WTC11 (cell line): ENCODE data around the gene XRCC2. TPM values are rescaled to one million over a fixed set of nuclear protein-coding genes. Genes with fewer than 3 reads are reported as not detected.

Experiments
- ATAC-seq: fragments of 200-7000 bp; cut with Tn5 transposase; 2 replicates; pipeline ENCODE4 v1.10.0; 2021; ENCODE audit warnings: mild to moderate bottlenecking, moderate library complexity
- CTCF ChIA-PET: fragments of 300-600 bp; sonication (Branson Sonifier 250); formaldehyde crosslinking; loops from one replicate; lab custom pipeline; 2021; ENCODE audit warnings: antibody characterized with exemption; lab: Charles Lee
- POLR2A ChIA-PET: fragments of 350-600 bp; sonication (Branson Sonifier 250); formaldehyde crosslinking; loops from one replicate; lab custom pipeline; 2021; ENCODE audit warnings: antibody characterized with exemption; lab: Charles Lee
- DNase-seq: peaks from one replicate; pipeline ENCODE4 v3.0.0; 2021; ENCODE audit warnings: low spot score
- H3K27ac Mint-ChIP-seq: 2 replicates; pipeline ENCODE4 v1.8.0; 2021; ENCODE audit warnings: mixed read lengths
- H3K27me3 Mint-ChIP-seq: 2 replicates; pipeline ENCODE4 v1.8.0; 2021; ENCODE audit warnings: low read depth, mild to moderate bottlenecking, moderate library complexity, mixed read lengths
- H3K36me3 Mint-ChIP-seq: 2 replicates; pipeline ENCODE4 v1.8.0; 2021; ENCODE audit warnings: mixed read lengths
- H3K4me1 Mint-ChIP-seq: 2 replicates; pipeline ENCODE4 v1.8.0; 2022; ENCODE audit warnings: mixed read lengths
- H3K4me3 Mint-ChIP-seq: 2 replicates; pipeline ENCODE4 v1.8.0; 2021; ENCODE audit warnings: mild to moderate bottlenecking, moderate library complexity, mixed read lengths
- H3K9me3 Mint-ChIP-seq: 2 replicates; pipeline ENCODE4 v1.8.0; 2021; ENCODE audit warnings: mixed read lengths
- ATF1 ChIP-seq: sonication (generic); formaldehyde crosslinking; IDR thresholded peaks from 2 replicates; pipeline ENCODE4 v1.8.1; 2023; ENCODE audit warnings: mild to moderate bottlenecking, moderate library complexity, missing genetic modification reagents
- CTCF ChIP-seq: fragments of 200-600 bp; IDR thresholded peaks from 2 replicates; pipeline ENCODE4 v1.8.0; 2022; ENCODE audit warnings: antibody characterized with exemption
- ESRRA ChIP-seq: sonication (generic); formaldehyde crosslinking; IDR thresholded peaks from 2 replicates; pipeline ENCODE4 v1.8.1; 2022; ENCODE audit warnings: mild to moderate bottlenecking, missing genetic modification reagents, borderline replicate concordance
- FOXK1 ChIP-seq: sonication (generic); formaldehyde crosslinking; IDR thresholded peaks from 2 replicates; pipeline ENCODE4 v1.8.0; 2022; ENCODE audit warnings: mild to moderate bottlenecking, moderate library complexity, missing genetic modification reagents
- JUN ChIP-seq: sonication (generic); formaldehyde crosslinking; IDR thresholded peaks from 2 replicates; pipeline ENCODE4 v1.8.0; 2023; ENCODE audit warnings: mild to moderate bottlenecking, missing genetic modification reagents
- MXD4 ChIP-seq: fragments of 250-450 bp; sonication (Bioruptor Pico); IDR thresholded peaks from 2 replicates; pipeline ENCODE4 v1.8.0; 2021; ENCODE audit warnings: mild to moderate bottlenecking, moderate library complexity, borderline replicate concordance
- NFE2L1 ChIP-seq: sonication (generic); formaldehyde crosslinking; IDR thresholded peaks from 2 replicates; pipeline ENCODE4 v1.8.1; 2023; ENCODE audit warnings: missing genetic modification reagents
- OVOL2 ChIP-seq: fragments of 250-450 bp; sonication (Bioruptor Pico); IDR thresholded peaks from 2 replicates; pipeline ENCODE4 v1.9.0; 2021; ENCODE audit warnings: mild to moderate bottlenecking, borderline replicate concordance
- RELA ChIP-seq: sonication (generic); formaldehyde crosslinking; IDR thresholded peaks from 2 replicates; pipeline ENCODE4 v1.8.1; 2022; ENCODE audit warnings: missing genetic modification reagents, mild to moderate bottlenecking, borderline replicate concordance
- SP1 ChIP-seq: sonication (generic); formaldehyde crosslinking; conservative IDR thresholded peaks from 2 replicates; pipeline ENCODE4 v1.8.1; 2022; ENCODE audit warnings: missing genetic modification reagents
- TP53 ChIP-seq: sonication (generic); formaldehyde crosslinking; IDR thresholded peaks from 2 replicates; pipeline ENCODE4 v1.8.1; 2023; ENCODE audit warnings: mild to moderate bottlenecking, missing genetic modification reagents
- ZBTB21 ChIP-seq: sonication (generic); formaldehyde crosslinking; IDR thresholded peaks from 2 replicates; pipeline ENCODE4 v1.8.1; 2023; ENCODE audit warnings: mild to moderate bottlenecking, missing genetic modification reagents, borderline replicate concordance
- ZNF121 ChIP-seq: sonication (generic); formaldehyde crosslinking; IDR thresholded peaks from 2 replicates; pipeline ENCODE4 v1.8.0; 2023; ENCODE audit warnings: missing genetic modification reagents
- ZNF138 ChIP-seq: sonication (generic); formaldehyde crosslinking; conservative IDR thresholded peaks from 2 replicates; pipeline ENCODE4 v1.8.1; 2022; ENCODE audit warnings: mild to moderate bottlenecking, moderate library complexity, missing genetic modification reagents
- ZNF219 ChIP-seq: sonication (generic); formaldehyde crosslinking; IDR thresholded peaks from 2 replicates; pipeline ENCODE4 v1.8.0; 2023; ENCODE audit warnings: missing genetic modification reagents, mild to moderate bottlenecking, borderline replicate concordance
- ZNF232 ChIP-seq: sonication (generic); formaldehyde crosslinking; IDR thresholded peaks from 2 replicates; pipeline ENCODE4 v1.8.0; 2022; ENCODE audit warnings: mild to moderate bottlenecking, missing genetic modification reagents
- ZNF532 ChIP-seq: fragments of 250-450 bp; sonication (Bioruptor Pico); IDR thresholded peaks from 2 replicates; pipeline ENCODE4 v1.9.0; 2021; ENCODE audit warnings: mild to moderate bottlenecking, borderline replicate concordance
- total RNA-seq: library from RNA; stranded (reverse); gene quantifications from 3 replicates; pipeline ENCODE4 v1.2.3, GENCODE V29; 2021
- TF ChIP-seq, protein P1 (sequence below): fragments of 250-450 bp; sonication (Bioruptor Pico); IDR thresholded peaks from 2 replicates; pipeline ENCODE4 v1.9.0; 2021; ENCODE audit warnings: mild to moderate bottlenecking
- TF ChIP-seq, protein P2 (sequence below): sonication (generic); formaldehyde crosslinking; conservative IDR thresholded peaks from 2 replicates; pipeline ENCODE4 v1.8.1; 2022; ENCODE audit warnings: mild to moderate bottlenecking, missing genetic modification reagents
- TF ChIP-seq, protein P3 (sequence below): sonication (generic); formaldehyde crosslinking; IDR thresholded peaks from 2 replicates; pipeline ENCODE4 v1.8.1; 2022; ENCODE audit warnings: low read depth, mild to moderate bottlenecking, moderate library complexity, missing genetic modification reagents, borderline replicate concordance
- TF ChIP-seq, protein P4 (sequence below): sonication (generic); formaldehyde crosslinking; IDR thresholded peaks from 2 replicates; pipeline ENCODE4 v1.8.0; 2023; ENCODE audit warnings: missing genetic modification reagents

XRCC2 gene
- total RNA-seq, 1 experiment from 2014 or later: 25.4 TPM

DNA sequence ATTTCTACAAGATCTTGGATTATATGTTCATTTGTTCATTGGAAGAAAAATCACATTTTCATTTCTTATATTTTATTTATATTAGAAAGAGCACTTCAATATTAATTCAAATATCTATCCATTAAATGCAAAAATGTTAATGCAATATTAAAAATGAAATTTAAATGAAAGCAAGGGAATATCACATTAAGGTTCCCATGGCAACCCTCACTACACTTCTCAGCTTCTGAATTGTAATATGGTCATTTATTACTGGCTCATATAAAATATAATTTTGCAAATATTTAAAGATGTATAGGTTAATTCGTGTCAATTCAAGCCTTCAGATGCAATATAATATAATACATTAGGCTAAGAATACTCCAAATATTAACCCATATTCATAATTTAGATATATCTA is 38.8 kb downstream of the XRCC2 start:
- no peaks in the 10 kb centered on the region for H3K4me1 Mint-ChIP-seq
- POLR2A ChIA-PET: no interaction called here

DNA sequence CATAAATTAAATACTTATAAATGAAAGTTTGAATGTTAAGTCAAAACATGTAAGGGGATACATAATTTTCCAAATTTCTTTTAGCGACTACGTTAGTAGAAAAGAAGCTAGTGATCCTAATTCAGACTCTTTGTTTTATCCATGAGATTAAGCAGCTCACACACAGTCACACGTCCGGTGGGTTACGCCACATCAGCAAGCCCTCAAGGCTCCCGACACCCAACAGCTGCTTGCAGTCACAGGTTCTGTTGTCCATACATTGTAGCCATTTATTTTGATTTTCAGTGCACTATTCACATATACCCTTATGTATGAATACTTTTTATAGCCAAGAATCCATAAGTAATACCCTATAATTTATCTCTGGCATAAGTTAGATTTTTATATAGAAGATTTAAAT is 39.5 kb downstream of the XRCC2 start:
- DNase-seq: no peak
- ChIA-PET POLR2A (no interaction called here), CTCF (interaction anchor here (1.2 kb wide), 1 partner anchor 71 kb away, joined by 3 read pairs; no protein-coding TSS in a partner anchor)
- no peaks in the 10 kb centered on the region for H3K9me3 Mint-ChIP-seq
- H3K4me3 Mint-ChIP-seq: no peak overlapping the region
- H3K4me1 Mint-ChIP-seq: no peaks in the 10 kb centered on the region
- no peaks in the 10 kb centered on the region for H3K27me3 Mint-ChIP-seq
- TF ChIP-seq, protein P1, sequence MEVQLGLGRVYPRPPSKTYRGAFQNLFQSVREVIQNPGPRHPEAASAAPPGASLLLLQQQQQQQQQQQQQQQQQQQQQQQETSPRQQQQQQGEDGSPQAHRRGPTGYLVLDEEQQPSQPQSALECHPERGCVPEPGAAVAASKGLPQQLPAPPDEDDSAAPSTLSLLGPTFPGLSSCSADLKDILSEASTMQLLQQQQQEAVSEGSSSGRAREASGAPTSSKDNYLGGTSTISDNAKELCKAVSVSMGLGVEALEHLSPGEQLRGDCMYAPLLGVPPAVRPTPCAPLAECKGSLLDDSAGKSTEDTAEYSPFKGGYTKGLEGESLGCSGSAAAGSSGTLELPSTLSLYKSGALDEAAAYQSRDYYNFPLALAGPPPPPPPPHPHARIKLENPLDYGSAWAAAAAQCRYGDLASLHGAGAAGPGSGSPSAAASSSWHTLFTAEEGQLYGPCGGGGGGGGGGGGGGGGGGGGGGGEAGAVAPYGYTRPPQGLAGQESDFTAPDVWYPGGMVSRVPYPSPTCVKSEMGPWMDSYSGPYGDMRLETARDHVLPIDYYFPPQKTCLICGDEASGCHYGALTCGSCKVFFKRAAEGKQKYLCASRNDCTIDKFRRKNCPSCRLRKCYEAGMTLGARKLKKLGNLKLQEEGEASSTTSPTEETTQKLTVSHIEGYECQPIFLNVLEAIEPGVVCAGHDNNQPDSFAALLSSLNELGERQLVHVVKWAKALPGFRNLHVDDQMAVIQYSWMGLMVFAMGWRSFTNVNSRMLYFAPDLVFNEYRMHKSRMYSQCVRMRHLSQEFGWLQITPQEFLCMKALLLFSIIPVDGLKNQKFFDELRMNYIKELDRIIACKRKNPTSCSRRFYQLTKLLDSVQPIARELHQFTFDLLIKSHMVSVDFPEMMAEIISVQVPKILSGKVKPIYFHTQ (CRISPR knock-in tag): no peak
- TF ChIP-seq ZNF219 (CRISPR knock-in tag): no peak
- H3K27ac Mint-ChIP-seq: no peak overlapping the region
- no peaks in the 10 kb centered on the region for H3K36me3 Mint-ChIP-seq
- no peak for ATAC-seq

More for the DNA sequence above, 38.8 kb downstream of the XRCC2 start:
- DNase-seq (no peak), ATAC-seq (no peak)
- CTCF ChIA-PET: no interaction called here
- H3K27me3 Mint-ChIP-seq: no peaks in the 10 kb centered on the region
- H3K4me3 Mint-ChIP-seq: no peak overlapping the region
- TF ChIP-seq ZNF138 (CRISPR knock-in tag): no peak
- no peak for TF ChIP-seq JUN (CRISPR knock-in tag)
- TF ChIP-seq OVOL2 (CRISPR knock-in tag): no peak
- no peak for TF ChIP-seq ZBTB21 (CRISPR knock-in tag)
- TF ChIP-seq NFE2L1 (CRISPR knock-in tag): no peak
- TF ChIP-seq ESRRA (CRISPR knock-in tag): no peak
- TF ChIP-seq TP53: no peak
- TF ChIP-seq, protein P2, sequence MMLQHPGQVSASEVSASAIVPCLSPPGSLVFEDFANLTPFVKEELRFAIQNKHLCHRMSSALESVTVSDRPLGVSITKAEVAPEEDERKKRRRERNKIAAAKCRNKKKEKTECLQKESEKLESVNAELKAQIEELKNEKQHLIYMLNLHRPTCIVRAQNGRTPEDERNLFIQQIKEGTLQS (CRISPR knock-in tag): no peak
- no peak for TF ChIP-seq FOXK1 (CRISPR knock-in tag)
- TF ChIP-seq ZNF532 (CRISPR knock-in tag): no peak
- TF ChIP-seq SP1 (CRISPR knock-in tag): no peak
- TF ChIP-seq, all 79 proteins: peak for 0
- Mint-ChIP-seq H3K9me3 (no peaks in the 10 kb centered on the region), H3K27ac (no peak overlapping the region), H3K36me3 (no peaks in the 10 kb centered on the region)

DNA sequence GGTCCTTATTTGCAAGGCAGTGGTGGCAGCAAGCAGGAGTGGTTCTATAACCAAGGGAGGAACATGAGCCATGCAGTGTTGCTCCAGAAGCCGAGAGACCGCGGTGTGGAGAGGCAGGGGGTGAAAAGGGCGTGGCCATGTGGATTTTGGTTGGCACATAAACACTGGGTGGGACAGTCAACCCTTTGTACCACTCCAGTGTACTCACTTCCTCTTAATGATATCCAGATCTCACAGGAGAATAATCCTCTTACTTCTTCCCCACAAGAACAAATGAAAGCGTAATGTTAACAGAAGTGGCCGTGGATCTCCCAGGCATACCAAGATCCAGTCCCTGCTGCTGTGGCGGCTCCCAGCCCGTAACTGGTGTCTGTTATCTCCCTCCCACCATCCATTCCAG is 42.4 kb downstream of the XRCC2 start:
- CTCF ChIA-PET: no interaction called here
- no peaks in the 10 kb centered on the region for H3K4me1 Mint-ChIP-seq
- no peaks in the 10 kb centered on the region for H3K36me3 Mint-ChIP-seq
- H3K9me3 Mint-ChIP-seq: no peaks in the 10 kb centered on the region
- H3K27me3 Mint-ChIP-seq: no peaks in the 10 kb centered on the region
- H3K27ac Mint-ChIP-seq: no peak overlapping the region
- H3K4me3 Mint-ChIP-seq: no peak overlapping the region
- ATAC-seq: no peak
- POLR2A ChIA-PET: no interaction called here
- no peak for DNase-seq
- no peak for TF ChIP-seq MXD4
- TF ChIP-seq CTCF: no peak
- TF ChIP-seq ZNF121 (CRISPR knock-in tag): no peak
- TF ChIP-seq, protein P3, sequence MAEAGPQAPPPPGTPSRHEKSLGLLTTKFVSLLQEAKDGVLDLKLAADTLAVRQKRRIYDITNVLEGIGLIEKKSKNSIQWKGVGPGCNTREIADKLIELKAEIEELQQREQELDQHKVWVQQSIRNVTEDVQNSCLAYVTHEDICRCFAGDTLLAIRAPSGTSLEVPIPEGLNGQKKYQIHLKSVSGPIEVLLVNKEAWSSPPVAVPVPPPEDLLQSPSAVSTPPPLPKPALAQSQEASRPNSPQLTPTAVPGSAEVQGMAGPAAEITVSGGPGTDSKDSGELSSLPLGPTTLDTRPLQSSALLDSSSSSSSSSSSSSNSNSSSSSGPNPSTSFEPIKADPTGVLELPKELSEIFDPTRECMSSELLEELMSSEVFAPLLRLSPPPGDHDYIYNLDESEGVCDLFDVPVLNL (CRISPR knock-in tag): no peak
- TF ChIP-seq ZNF232 (CRISPR knock-in tag): no peak
- no peak for TF ChIP-seq ATF1
- TF ChIP-seq SP1 (CRISPR knock-in tag): no peak
- TF ChIP-seq, protein P4, sequence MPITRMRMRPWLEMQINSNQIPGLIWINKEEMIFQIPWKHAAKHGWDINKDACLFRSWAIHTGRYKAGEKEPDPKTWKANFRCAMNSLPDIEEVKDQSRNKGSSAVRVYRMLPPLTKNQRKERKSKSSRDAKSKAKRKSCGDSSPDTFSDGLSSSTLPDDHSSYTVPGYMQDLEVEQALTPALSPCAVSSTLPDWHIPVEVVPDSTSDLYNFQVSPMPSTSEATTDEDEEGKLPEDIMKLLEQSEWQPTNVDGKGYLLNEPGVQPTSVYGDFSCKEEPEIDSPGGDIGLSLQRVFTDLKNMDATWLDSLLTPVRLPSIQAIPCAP (CRISPR knock-in tag): no peak
- no peak for TF ChIP-seq RELA (CRISPR knock-in tag)
